GM23338 (cell line): Measurements from ENCODE around the gene PNPLA3.

ENCODE experiments used
- CTCF ChIP-seq, 2 experiments: fragments of 200-600 bp in 1 of 2; sonication (generic) in 1 of 2; conservative IDR thresholded peaks; 2 replicates each; pipeline versions ENCODE4 v1.5.1 to v1.6.1; 2016 to 2017; ENCODE audit warnings: antibody characterized with exemption in 2 of 2, low read depth in 2 of 2, mild to moderate bottlenecking in 2 of 2, moderate library complexity in 1 of 2
- EZH2 ChIP-seq: fragments of 200-600 bp; sonication (generic); IDR thresholded peaks from one replicate; pipeline ENCODE4 v1.8.0; 2017; ENCODE audit warnings: antibody characterized with exemption, mild to moderate bottlenecking, low read depth; ENCODE audit not compliant: unreplicated experiment
- EZH2phosphoT487 ChIP-seq: fragments of 200-600 bp; sonication (generic); IDR thresholded peaks from one replicate; pipeline ENCODE4 v1.8.1; 2018; ENCODE audit warnings: antibody characterized with exemption; ENCODE audit not compliant: unreplicated experiment
- JUNB ChIP-seq: IDR thresholded peaks from one replicate; pipeline ENCODE4 v1.6.1; 2016; ENCODE audit warnings: antibody characterized with exemption; ENCODE audit not compliant: unreplicated experiment
- POLR2AphosphoS5 ChIP-seq: IDR thresholded peaks from 2 replicates; pipeline ENCODE4 v1.6.1; 2016; ENCODE audit warnings: antibody characterized with exemption, low read depth
- REST ChIP-seq: IDR thresholded peaks from one replicate; pipeline ENCODE4 v1.6.1; 2018; ENCODE audit warnings: antibody characterized with exemption; ENCODE audit not compliant: unreplicated experiment
- ZNF114 ChIP-seq: fragments of 250-450 bp; sonication (Bioruptor Pico); IDR thresholded peaks from 2 replicates; pipeline ENCODE4 v1.5.0; 2020; ENCODE audit warnings: mild to moderate bottlenecking, moderate library complexity
- ZNF331 ChIP-seq: fragments of 250-450 bp; sonication (Bioruptor Pico); IDR thresholded peaks from 2 replicates; pipeline ENCODE4 v1.5.0; 2020; ENCODE audit warnings: low read depth, mild to moderate bottlenecking, moderate library complexity
- TF ChIP-seq, protein P1 (sequence below): IDR thresholded peaks from 2 replicates; pipeline ENCODE4 v1.6.1; 2016; ENCODE audit warnings: antibody characterized with exemption

DNA sequence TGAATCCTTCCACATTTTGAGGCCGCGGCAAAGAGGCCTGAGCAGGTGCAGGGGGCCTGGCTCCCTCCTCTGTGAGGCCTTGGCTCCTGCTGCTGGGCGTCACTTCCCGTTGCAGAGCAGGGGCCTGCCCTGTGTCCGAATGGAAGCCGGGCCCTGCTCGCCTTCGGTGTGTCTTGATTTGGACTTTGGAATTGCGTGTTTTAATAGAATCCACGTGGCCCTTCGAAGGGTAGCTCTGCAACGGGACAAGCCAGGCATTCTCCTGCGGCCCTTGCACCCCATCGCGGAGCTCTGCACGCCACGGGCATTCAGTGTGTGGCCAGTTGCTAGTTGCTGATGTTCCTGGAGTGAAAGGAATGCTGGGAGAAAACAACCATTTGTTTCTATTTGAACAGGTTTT is 57.4 kb downstream of the PNPLA3 start:
- TF ChIP-seq CTCF (conservative IDR thresholded peaks at IDR 0.05; ENCODE audit: low read depth in 2 of 2): no peak
- no peak for TF ChIP-seq EZH2phosphoT487
- TF ChIP-seq POLR2AphosphoS5: no peak
- TF ChIP-seq, protein P1, sequence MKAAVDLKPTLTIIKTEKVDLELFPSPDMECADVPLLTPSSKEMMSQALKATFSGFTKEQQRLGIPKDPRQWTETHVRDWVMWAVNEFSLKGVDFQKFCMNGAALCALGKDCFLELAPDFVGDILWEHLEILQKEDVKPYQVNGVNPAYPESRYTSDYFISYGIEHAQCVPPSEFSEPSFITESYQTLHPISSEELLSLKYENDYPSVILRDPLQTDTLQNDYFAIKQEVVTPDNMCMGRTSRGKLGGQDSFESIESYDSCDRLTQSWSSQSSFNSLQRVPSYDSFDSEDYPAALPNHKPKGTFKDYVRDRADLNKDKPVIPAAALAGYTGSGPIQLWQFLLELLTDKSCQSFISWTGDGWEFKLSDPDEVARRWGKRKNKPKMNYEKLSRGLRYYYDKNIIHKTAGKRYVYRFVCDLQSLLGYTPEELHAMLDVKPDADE: no peak
- TF ChIP-seq EZH2: no peak
- no peak for TF ChIP-seq JUNB
- TF ChIP-seq REST: no peak
- no peak for TF ChIP-seq ZNF331 (CRISPR knock-in tag)
- TF ChIP-seq ZNF114 (CRISPR knock-in tag): no peak
